K562 (cell line): ENCODE data around the gene ZNF544. TPM values are rescaled to one million over a fixed set of nuclear protein-coding genes. Genes with fewer than 3 reads are reported as not detected.

Experiments
- AFF1 ChIP-seq, 2 experiments: fragments of 450-650 bp; IDR thresholded peaks; 2 replicates each; pipeline ENCODE4 v1.6.1; 2018; ENCODE audit warnings: mild to moderate bottlenecking in 2 of 2, low read depth in 1 of 2; ENCODE audit not compliant: partially characterized antibody in 2 of 2
- CBX8 ChIP-seq: fragments of 200-600 bp; sonication (generic); IDR thresholded peaks from 2 replicates; pipeline ENCODE4 v1.6.1; 2012; ENCODE audit warnings: borderline replicate concordance, mixed run types, low read depth, mild to moderate bottlenecking, moderate library complexity, mixed read lengths, low read length, control low read depth, inconsistent platforms; ENCODE audit not compliant: poor library complexity, severe bottlenecking; ENCODE audit errors: extremely low read depth
- CHD2 ChIP-seq: IDR thresholded peaks from 2 replicates; pipeline ENCODE4 v1.6.1; 2011; ENCODE audit warnings: low read depth, low read length
- E2F4 ChIP-seq: sonication (generic); formaldehyde crosslinking; IDR thresholded peaks from 2 replicates; pipeline ENCODE4 v1.8.0; 2022; ENCODE audit warnings: mild to moderate bottlenecking, low read depth, missing genetic modification reagents
- GABPA ChIP-seq: fragments of 200-800 bp; sonication (Bioruptor generic); conservative IDR thresholded peaks from 2 replicates; pipeline ENCODE4 v1.6.1; 2016; ENCODE audit warnings: low read depth, missing genetic modification characterization, missing compliant biosample characterization
- GTF2A2 ChIP-seq: IDR thresholded peaks from 2 replicates; pipeline ENCODE4 v1.6.1; 2016; ENCODE audit warnings: mild to moderate bottlenecking, missing genetic modification characterization, missing compliant biosample characterization
- MCM3 ChIP-seq: fragments of 450-650 bp; IDR thresholded peaks from 2 replicates; pipeline ENCODE4 v1.6.1; 2016
- NCOA1 ChIP-seq: fragments of 450-650 bp; IDR thresholded peaks from 2 replicates; pipeline ENCODE4 v1.6.1; 2016; ENCODE audit warnings: low read depth
- RERE ChIP-seq: sonication (generic); formaldehyde crosslinking; IDR thresholded peaks from 2 replicates; pipeline ENCODE4 v1.8.0; 2023; ENCODE audit warnings: missing genetic modification reagents, mild to moderate bottlenecking, borderline replicate concordance
- THRAP3 ChIP-seq: fragments of 450-650 bp; IDR thresholded peaks from 2 replicates; pipeline ENCODE4 v1.6.1; 2016; ENCODE audit warnings: mild to moderate bottlenecking, inconsistent platforms, borderline replicate concordance
- ZBTB1 ChIP-seq: sonication (generic); formaldehyde crosslinking; IDR thresholded peaks from 2 replicates; pipeline ENCODE4 v1.8.1; 2023; ENCODE audit warnings: missing genetic modification reagents, low read depth, mild to moderate bottlenecking, borderline replicate concordance
- ZFP36 ChIP-seq: fragments of 150-350 bp; IDR thresholded peaks from 2 replicates; pipeline ENCODE4 v1.6.1; 2018; ENCODE audit warnings: low read length, low read depth; ENCODE audit not compliant: partially characterized antibody
- ZNF165 ChIP-seq: fragments of 250-450 bp; sonication (Bioruptor Pico); IDR thresholded peaks from 2 replicates; pipeline ENCODE4 v1.4.0; 2020; ENCODE audit warnings: borderline replicate concordance
- ZNF175 ChIP-seq: fragments of 200-800 bp; sonication (Bioruptor generic); IDR thresholded peaks from 2 replicates; pipeline ENCODE4 v1.6.1; 2016; ENCODE audit warnings: low read depth, mild to moderate bottlenecking, missing genetic modification characterization, missing compliant biosample characterization
- ZNF316 ChIP-seq: fragments of 450-650 bp; IDR thresholded peaks from 2 replicates; pipeline ENCODE4 v1.6.1; 2016
- ZNF586 ChIP-seq: fragments of 450-650 bp; formaldehyde crosslinking; conservative IDR thresholded peaks from 2 replicates; pipeline ENCODE4 v1.4.0; 2020; ENCODE audit warnings: mild to moderate bottlenecking, moderate library complexity
- polyA plus RNA-seq, 8 experiments: library from polyadenylated mRNA; depleted of rRNA in 4 of 8; stranded (reverse) in 5 of 8; unstranded in 3 of 8; fragments of >200 nt; fragmentation: Nextera tagmentation in 2 of 8; fragmentation: Illumina TruSeq in 1 of 8; extraction: Ambion mirVana in 2 of 8; extraction: Trizol in 1 of 8; gene quantifications; 2 replicates each; pipeline versions ENCODE4 v1.2.1 to v1.2.3, GENCODE V29; 2011 to 2014; ENCODE audit warnings: inconsistent platforms in 1 of 8, missing spikeins in 1 of 8
- total RNA-seq, 7 experiments: library from RNA; depleted of rRNA in 6 of 7; stranded (reverse); fragments of >200 nt in 6 of 7; fragmentation: Illumina TruSeq in 2 of 7; extraction: Trizol in 2 of 7; gene quantifications; 2 replicates each; pipeline versions ENCODE4 v1.2.1 to v1.2.3, GENCODE V29; 2011 to 2021; ENCODE audit warnings: low replicate concordance in 1 of 7

ZNF544 gene
- total and polyA plus RNA-seq, 9 of the 15 experiments (the other 6 are each of a cell fraction or from before 2014, with no cell fraction given) = 23.6 to 59.0 (median 41.4) TPM

- TF ChIP-seq RERE (CRISPR knock-in tag) (no peak), THRAP3 (no peak), ZNF165 (CRISPR knock-in tag) (no peak), ZFP36 (no peak), ZBTB1 (CRISPR knock-in tag) (no peak; the same call in 1 of the 2 replicates), AFF1 (IDR thresholded peaks at IDR 0.05; ENCODE audit: low read depth in 1 of 2, partially characterized antibody in 2 of 2) (peak in 1 of 2 experiments; percentile 99), ZNF316 (peak; percentile 44), CBX8 (no peak), NCOA1 (peak; percentile 75), GABPA (tag) (peak; percentile 98), ZNF175 (CRISPR knock-in tag) (no peak), ZNF586 (CRISPR knock-in tag) (no peak), MCM3 (no peak), GTF2A2 (no peak), CHD2 (no peak), E2F4 (CRISPR knock-in tag) (peak; percentile 27; the same call in 1 of the 2 replicates)
Measured at GRCh38 chr19:58305065-58305931, 76.6 kb downstream of the ZNF544 start, which contains the start of gene ERVK3-1 (continued).
